ENCODE data around the gene MTG2.

- no peak for TF ChIP-seq CTCF (IDR thresholded peaks at IDR 0.05; ENCODE audit: insufficient read depth, low read depth, low read length)
- no peak for TF ChIP-seq EZH2 (IDR thresholded peaks at IDR 0.05; ENCODE audit: insufficient read depth, low read length)
Measured at GRCh38 chr20:62133864-62134263, 49.0 kb upstream of the MTG2 start.

Measured in astrocyte (in vitro differentiated cells and primary cell).